ENCODE results near the gene SATB1. TPM values are rescaled to one million over a fixed set of nuclear protein-coding genes. Genes with fewer than 3 reads are reported as not detected.
A peak's percentile ranks its signal among the peaks of the same experiment; 100 is the strongest.

SATB1 gene
- polyA plus RNA-seq, 4 donors, result 8.1 to 30.6 (median 10.1) TPM

DNA sequence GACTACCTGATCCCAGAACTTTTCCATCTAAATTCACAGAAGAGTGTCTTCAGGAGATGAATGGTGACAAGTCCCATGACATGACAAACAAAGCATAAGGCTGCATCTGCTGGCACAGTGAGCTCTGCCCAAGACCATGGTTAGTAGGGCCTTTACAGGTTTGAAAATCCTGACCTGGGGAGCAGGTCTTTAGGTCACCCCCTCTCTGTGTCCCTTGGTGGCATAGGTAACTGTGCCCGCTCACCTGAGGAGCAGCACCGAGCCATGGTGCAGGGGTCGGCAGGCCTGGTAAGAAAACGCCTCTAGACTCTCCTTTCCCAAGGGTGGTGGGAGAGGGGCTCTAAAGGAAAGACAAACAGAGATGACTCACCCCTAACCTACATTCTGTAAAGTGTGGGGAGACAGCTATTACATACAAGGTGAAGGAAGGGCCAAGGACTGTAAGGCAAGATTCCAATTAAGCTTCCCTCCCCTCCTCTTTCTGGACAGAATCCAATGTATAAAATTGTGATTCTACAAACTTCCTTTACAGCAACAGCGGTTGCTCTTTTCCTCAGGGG is 74.0 kb downstream of the SATB1 start:
- 89 to 96% (median 91%) methylated on average over 5 of the region's 5 CpGs for WGBS, 3 donors
- FAIRE-seq, result no peak

DNA sequence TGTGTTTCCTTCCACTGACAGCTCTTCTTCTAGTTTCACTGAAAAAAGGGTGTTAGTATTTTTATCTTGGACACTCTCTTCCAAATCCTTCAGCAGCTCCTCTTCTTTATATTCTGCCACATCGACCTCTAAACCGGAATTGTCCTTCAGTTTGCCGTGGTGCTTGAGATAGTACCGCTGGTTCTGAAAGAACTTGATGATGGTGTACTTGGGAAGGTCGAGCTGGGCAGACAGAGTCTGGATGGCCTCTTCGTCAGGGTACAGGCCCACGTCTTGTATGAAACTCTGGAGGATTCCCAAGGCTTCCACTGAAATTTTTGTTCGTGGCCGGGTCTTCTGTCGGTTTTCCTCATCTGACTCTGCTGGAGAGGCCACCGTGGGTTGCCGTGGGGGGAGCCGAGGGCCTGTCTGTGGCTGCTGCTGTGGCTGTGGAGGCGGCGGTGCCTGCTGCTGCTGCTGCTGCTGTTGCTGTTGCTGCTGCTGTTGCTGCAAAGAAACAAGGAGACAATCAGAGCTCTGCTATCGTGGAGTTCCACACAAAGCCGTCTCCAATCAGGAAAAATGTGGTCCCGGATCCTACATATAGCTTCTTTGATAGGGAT is 75.8 kb downstream of the SATB1 start:
- Histone ChIP-seq H3K9me3 (ENCODE audit: control insufficient read depth in 2 of 2, insufficient read depth in 1 of 2, low read depth in 1 of 2, low read length in 1 of 2) (peaks cover 0 to 1% of the 10 kb centered on the region in 2 donors), H3K4me3 (ENCODE audit: low read depth in 1 of 3, low read length in 3 of 3) (no peak overlapping the region), H3K27me3 (ENCODE audit: control insufficient read depth in 3 of 3, insufficient read depth in 3 of 3, low read length in 3 of 3) (no peaks in the 10 kb centered on the region), H3K4me1 (ENCODE audit: control insufficient read depth in 3 of 3, insufficient read depth in 2 of 3, low read depth in 1 of 3, low read length in 2 of 3) (no peaks in the 10 kb centered on the region), H3K27ac (ENCODE audit: low read depth in 1 of 3, low read length in 2 of 3) (no peak overlapping the region), H3K36me3 (ENCODE audit: control insufficient read depth in 3 of 3, insufficient read depth in 2 of 3, low read depth in 1 of 3, low read length in 3 of 3) (peaks cover 4 to 15% (median 7%) of the 10 kb centered on the region in 3 donors)
- DNase-seq, result no peak
- FAIRE-seq, result no peak
- 88 to 93% (median 91%) methylated on average over 18 of the region's 18 CpGs for WGBS, 3 donors

More for the DNA sequence above, 74.0 kb downstream of the SATB1 start:
- Histone ChIP-seq H3K27ac (ENCODE audit: low read depth in 1 of 3, low read length in 2 of 3) (no peak overlapping the region), H3K36me3 (ENCODE audit: control insufficient read depth in 3 of 3, insufficient read depth in 2 of 3, low read depth in 1 of 3, low read length in 3 of 3) (peaks cover 4 to 15% (median 7%) of the 10 kb centered on the region in 3 donors), H3K4me3 (ENCODE audit: low read depth in 1 of 3, low read length in 3 of 3) (no peak overlapping the region), H3K9me3 (ENCODE audit: control insufficient read depth in 2 of 2, insufficient read depth in 1 of 2, low read depth in 1 of 2, low read length in 1 of 2) (peaks cover 0 to 1% of the 10 kb centered on the region in 2 donors), H3K4me1 (ENCODE audit: control insufficient read depth in 3 of 3, insufficient read depth in 2 of 3, low read depth in 1 of 3, low read length in 2 of 3) (no peaks in the 10 kb centered on the region), H3K27me3 (ENCODE audit: control insufficient read depth in 3 of 3, insufficient read depth in 3 of 3, low read length in 3 of 3) (no peaks in the 10 kb centered on the region)
- DNase-seq, result no peak

DNA sequence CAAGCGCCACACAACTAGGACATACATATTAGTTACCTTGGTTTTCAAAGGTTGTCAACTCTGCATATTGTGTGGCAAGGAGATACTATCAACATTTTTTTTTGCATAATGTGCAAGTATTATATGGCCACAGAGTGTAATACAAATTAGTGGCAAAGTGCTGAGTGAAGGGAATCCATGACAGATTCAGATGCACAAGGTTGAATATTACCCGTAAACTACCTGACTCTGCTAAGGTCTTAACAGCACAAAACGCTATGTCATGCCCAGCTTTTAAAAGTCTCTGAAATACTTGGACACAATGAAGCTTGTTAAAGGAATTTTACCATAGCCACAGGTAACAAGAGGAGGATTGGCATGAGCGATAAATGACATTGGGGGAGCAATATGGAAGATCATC is 79.0 kb downstream of the SATB1 start:
- FAIRE-seq, result no peak
- H3K27me3 ChIP-seq (ENCODE audit: control insufficient read depth in 3 of 3, insufficient read depth in 3 of 3, low read length in 3 of 3), result no peaks in the 10 kb centered on the region

DNA sequence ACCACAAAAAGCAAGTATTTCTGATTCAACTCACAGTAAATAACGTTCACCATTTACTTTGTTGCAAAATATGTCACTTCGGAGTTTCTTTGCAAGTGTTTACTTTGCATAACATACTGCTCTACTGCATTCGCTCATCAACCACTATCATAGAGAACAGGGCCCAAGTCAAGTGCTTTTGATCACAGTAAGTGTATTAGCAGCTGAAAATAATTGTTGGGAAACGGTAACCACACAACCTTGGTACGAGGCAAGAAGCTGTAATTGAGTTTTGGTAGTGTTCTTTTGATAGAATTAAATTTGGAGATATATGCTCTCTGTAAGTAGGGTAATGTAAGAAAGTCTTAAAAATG is 80.1 kb downstream of the SATB1 start:
- Histone ChIP-seq H3K27ac (ENCODE audit: low read depth in 1 of 3, low read length in 2 of 3) (no peak overlapping the region), H3K27me3 (ENCODE audit: control insufficient read depth in 3 of 3, insufficient read depth in 3 of 3, low read length in 3 of 3) (no peaks in the 10 kb centered on the region), H3K36me3 (ENCODE audit: control insufficient read depth in 3 of 3, insufficient read depth in 2 of 3, low read depth in 1 of 3, low read length in 3 of 3) (peaks cover 4 to 6% (median 6%) of the 10 kb centered on the region in 3 donors), H3K4me1 (ENCODE audit: control insufficient read depth in 3 of 3, insufficient read depth in 2 of 3, low read depth in 1 of 3, low read length in 2 of 3) (no peaks in the 10 kb centered on the region), H3K9me3 (ENCODE audit: control insufficient read depth in 2 of 2, insufficient read depth in 1 of 2, low read depth in 1 of 2, low read length in 1 of 2) (peaks cover 0 to 1% of the 10 kb centered on the region in 2 donors), H3K4me3 (ENCODE audit: low read depth in 1 of 3, low read length in 3 of 3) (no peak overlapping the region)
- no peak for FAIRE-seq
- WGBS, 3 donors, result 59 to 64% (median 60%) methylated on average over 5 of the region's 5 CpGs
- DNase-seq, result no peak

More for the DNA sequence above, 79.0 kb downstream of the SATB1 start:
- DNase-seq, result no peak
- peaks cover 0 to 1% of the 10 kb centered on the region in 2 donors for H3K9me3 ChIP-seq (ENCODE audit: control insufficient read depth in 2 of 2, insufficient read depth in 1 of 2, low read depth in 1 of 2, low read length in 1 of 2)
- no peak overlapping the region for H3K4me3 ChIP-seq (ENCODE audit: low read depth in 1 of 3, low read length in 3 of 3)
- H3K36me3 ChIP-seq (ENCODE audit: control insufficient read depth in 3 of 3, insufficient read depth in 2 of 3, low read depth in 1 of 3, low read length in 3 of 3), result peaks cover 4 to 8% (median 6%) of the 10 kb centered on the region in 3 donors
- 95 to 99% (median 96%) methylated on average over 4 of the region's 4 CpGs for WGBS, 3 donors
- H3K27ac ChIP-seq (ENCODE audit: low read depth in 1 of 3, low read length in 2 of 3), result no peak overlapping the region
- H3K4me1 ChIP-seq (ENCODE audit: control insufficient read depth in 3 of 3, insufficient read depth in 2 of 3, low read depth in 1 of 3, low read length in 2 of 3), result no peaks in the 10 kb centered on the region

DNA sequence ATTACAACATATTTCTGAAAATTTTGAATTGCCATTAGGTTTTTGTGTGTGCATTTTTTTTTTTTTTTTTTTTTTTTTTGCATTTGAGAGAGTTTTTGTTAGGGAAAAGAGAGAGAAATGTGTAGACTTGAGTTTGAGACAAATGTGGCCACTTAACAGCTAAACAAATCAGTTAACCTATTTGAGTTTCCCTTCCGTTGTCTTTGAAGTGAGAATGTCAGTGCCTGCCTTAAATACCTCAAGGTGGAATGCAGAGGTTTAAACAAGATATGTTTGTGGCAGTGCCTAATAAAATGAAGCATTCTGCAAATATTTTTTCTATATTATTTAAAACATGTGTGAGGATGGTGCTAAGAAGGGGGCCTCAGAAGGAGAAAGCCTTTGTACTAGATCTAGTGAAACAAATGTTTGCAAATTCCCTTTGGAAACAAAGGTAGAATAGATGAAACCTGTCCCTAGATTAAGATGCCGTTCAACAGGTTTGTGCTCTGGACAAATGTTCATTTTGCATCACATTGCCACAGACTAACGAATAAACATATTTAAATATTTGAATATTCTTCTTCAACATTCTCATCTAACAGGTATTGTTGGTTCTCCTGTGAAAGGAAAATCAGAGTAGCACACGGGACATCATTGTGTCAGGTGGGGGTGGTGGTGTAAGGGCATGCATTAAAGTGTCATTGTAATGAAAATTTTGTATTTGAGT is 80.7 kb downstream of the SATB1 start:
- Histone ChIP-seq H3K27me3 (ENCODE audit: control insufficient read depth in 3 of 3, insufficient read depth in 3 of 3, low read length in 3 of 3) (no peaks in the 10 kb centered on the region), H3K27ac (ENCODE audit: low read depth in 1 of 3, low read length in 2 of 3) (no peak overlapping the region), H3K9me3 (ENCODE audit: control insufficient read depth in 2 of 2, insufficient read depth in 1 of 2, low read depth in 1 of 2, low read length in 1 of 2) (peaks cover 0 to 1% of the 10 kb centered on the region in 2 donors), H3K36me3 (ENCODE audit: control insufficient read depth in 3 of 3, insufficient read depth in 2 of 3, low read depth in 1 of 3, low read length in 3 of 3) (peaks cover 4% of the 10 kb centered on the region in 3 donors), H3K4me1 (ENCODE audit: control insufficient read depth in 3 of 3, insufficient read depth in 2 of 3, low read depth in 1 of 3, low read length in 2 of 3) (no peaks in the 10 kb centered on the region), H3K4me3 (ENCODE audit: low read depth in 1 of 3, low read length in 3 of 3) (no peak overlapping the region)
- DNase-seq, result no peak
- WGBS, 3 donors, result 59 to 73% (median 64%) methylated on average over 4 of the region's 4 CpGs
- FAIRE-seq, result no peak

DNA sequence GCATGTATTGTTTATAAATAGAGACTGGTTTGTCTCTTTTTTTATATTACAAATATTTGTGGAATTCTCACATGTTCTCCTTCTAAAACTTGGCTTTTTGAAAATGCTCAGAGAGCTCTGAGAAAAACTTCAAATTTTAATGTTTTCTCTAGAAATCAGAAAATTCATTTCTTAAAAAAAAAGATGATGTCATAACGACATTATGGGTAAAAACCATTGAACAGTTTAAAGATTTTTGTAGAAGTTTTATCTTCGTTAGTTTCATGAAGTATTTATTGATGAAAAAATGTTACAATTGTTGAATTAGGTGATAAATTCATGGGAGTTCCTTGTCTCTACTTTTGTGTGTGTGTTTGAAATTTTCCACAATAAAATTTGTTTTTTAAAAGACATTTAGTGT is 81.3 kb downstream of the SATB1 start:
- Histone ChIP-seq H3K36me3 (ENCODE audit: control insufficient read depth in 3 of 3, insufficient read depth in 2 of 3, low read depth in 1 of 3, low read length in 3 of 3) (peaks cover 0 to 1% (median 0%) of the 10 kb centered on the region in 3 donors), H3K9me3 (ENCODE audit: control insufficient read depth in 2 of 2, insufficient read depth in 1 of 2, low read depth in 1 of 2, low read length in 1 of 2) (no peaks in the 10 kb centered on the region), H3K4me1 (ENCODE audit: control insufficient read depth in 3 of 3, insufficient read depth in 2 of 3, low read depth in 1 of 3, low read length in 2 of 3) (no peaks in the 10 kb centered on the region), H3K27me3 (ENCODE audit: control insufficient read depth in 3 of 3, insufficient read depth in 3 of 3, low read length in 3 of 3) (no peaks in the 10 kb centered on the region), H3K27ac (ENCODE audit: low read depth in 1 of 3, low read length in 2 of 3) (no peak overlapping the region), H3K4me3 (ENCODE audit: low read depth in 1 of 3, low read length in 3 of 3) (no peak overlapping the region)
- peak; percentile 65 for FAIRE-seq
- WGBS, 3 donors, result 54 to 82% (median 75%) methylated on average over 2 of the region's 2 CpGs
- DNase-seq, result no peak

DNA sequence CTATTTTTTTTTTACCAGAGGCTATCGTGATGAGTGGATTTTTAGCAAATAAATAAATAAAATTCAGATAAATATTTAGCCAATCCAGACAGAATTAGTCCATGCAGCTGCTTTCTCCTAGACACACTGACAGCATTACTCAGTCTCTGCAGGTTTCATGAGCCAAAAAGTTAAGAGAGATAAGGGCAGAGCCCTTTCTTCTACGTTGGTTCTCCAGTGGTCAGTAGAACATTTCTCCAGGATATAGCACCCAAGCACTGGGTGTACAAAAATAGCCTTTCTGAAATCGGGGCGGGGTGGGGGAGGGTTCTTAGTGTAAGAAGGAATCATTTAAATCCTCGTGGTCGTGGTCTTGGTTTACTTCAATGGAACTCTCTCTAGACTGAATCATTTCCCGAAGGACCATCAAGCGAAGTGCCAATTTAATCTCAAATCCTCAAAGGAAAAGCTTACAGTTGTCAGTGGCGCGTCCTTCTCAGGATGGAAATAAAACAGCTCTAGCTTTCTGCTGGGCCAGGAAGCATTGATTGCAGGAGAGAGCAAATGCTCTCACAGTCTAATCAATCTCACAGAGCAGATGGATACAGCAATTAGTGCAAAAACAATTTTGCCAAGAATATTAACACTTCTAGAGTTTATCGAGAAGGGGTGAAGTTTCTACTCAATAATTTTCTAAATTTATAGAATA is 86.2 kb downstream of the SATB1 start:
- 66 to 88% (median 75%) methylated on average over 11 of the region's 11 CpGs for WGBS, 3 donors
- no peak for DNase-seq

DNA sequence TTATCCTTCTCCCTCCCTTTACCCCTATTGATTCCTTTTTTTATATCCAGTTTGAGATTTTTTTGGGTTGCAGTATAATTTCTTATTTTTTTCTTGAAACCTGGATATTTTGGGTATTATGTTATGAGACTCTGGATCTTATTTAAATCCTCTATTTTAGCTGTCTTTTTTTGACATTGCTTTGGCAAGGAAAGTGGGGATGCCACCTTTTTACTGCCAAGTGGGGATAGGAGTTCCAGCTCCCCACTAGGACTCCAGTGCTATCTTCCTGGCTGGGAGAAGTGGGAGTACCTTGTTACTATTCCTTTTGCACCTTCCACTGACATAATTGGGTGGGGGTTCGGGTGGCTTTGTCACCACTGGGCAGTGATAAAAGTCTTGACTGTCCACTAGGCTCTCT is 87.9 kb downstream of the SATB1 start:
- H3K4me3 ChIP-seq (ENCODE audit: low read depth in 1 of 3, low read length in 3 of 3), result no peak overlapping the region
- no peak overlapping the region for H3K27ac ChIP-seq (ENCODE audit: low read depth in 1 of 3, low read length in 2 of 3)
- no peaks in the 10 kb centered on the region for H3K27me3 ChIP-seq (ENCODE audit: control insufficient read depth in 3 of 3, insufficient read depth in 3 of 3, low read length in 3 of 3)
- no peaks in the 10 kb centered on the region for H3K4me1 ChIP-seq (ENCODE audit: control insufficient read depth in 3 of 3, insufficient read depth in 2 of 3, low read depth in 1 of 3, low read length in 2 of 3)
- DNase-seq, result no peak
- WGBS, 3 donors, result 93 to 100% (median 95%) methylated on average over 1 of the region's 1 CpG
- no peak for FAIRE-seq
- H3K9me3 ChIP-seq (ENCODE audit: control insufficient read depth in 2 of 2, insufficient read depth in 1 of 2, low read depth in 1 of 2, low read length in 1 of 2), result no peaks in the 10 kb centered on the region
- H3K36me3 ChIP-seq (ENCODE audit: control insufficient read depth in 3 of 3, insufficient read depth in 2 of 3, low read depth in 1 of 3, low read length in 3 of 3), result no peaks in the 10 kb centered on the region

More for the DNA sequence above, 86.2 kb downstream of the SATB1 start:
- Histone ChIP-seq H3K27me3 (ENCODE audit: control insufficient read depth in 3 of 3, insufficient read depth in 3 of 3, low read length in 3 of 3) (no peaks in the 10 kb centered on the region), H3K4me1 (ENCODE audit: control insufficient read depth in 3 of 3, insufficient read depth in 2 of 3, low read depth in 1 of 3, low read length in 2 of 3) (no peaks in the 10 kb centered on the region), H3K27ac (ENCODE audit: low read depth in 1 of 3, low read length in 2 of 3) (no peak overlapping the region), H3K36me3 (ENCODE audit: control insufficient read depth in 3 of 3, insufficient read depth in 2 of 3, low read depth in 1 of 3, low read length in 3 of 3) (no peaks in the 10 kb centered on the region), H3K4me3 (ENCODE audit: low read depth in 1 of 3, low read length in 3 of 3) (no peak overlapping the region), H3K9me3 (ENCODE audit: control insufficient read depth in 2 of 2, insufficient read depth in 1 of 2, low read depth in 1 of 2, low read length in 1 of 2) (no peaks in the 10 kb centered on the region)
- FAIRE-seq, result no peak

Data from small intestine (tissue), 7 donors.